Esophagus squamous epithelium (tissue), 5 donors: Measurements from ENCODE around the gene STARD8. TPM values are rescaled to one million over a fixed set of nuclear protein-coding genes. Genes with fewer than 3 reads are reported as not detected.

Experiments used
- DNase-seq: peaks from one replicate; lab custom pipeline; 2025; lab: John Stamatoyannopoulos, UW
- H3K27ac ChIP-seq, 4 donors: fragments of 200-600 bp; sonication (generic); one replicate each; pipeline ENCODE4 v1.5.1; 2016 to 2019; ENCODE audit warnings: mild to moderate bottlenecking in 1 of 4
- H3K27me3 ChIP-seq, 4 donors: fragments of 200-600 bp; sonication (generic); 1 replicate in 3 of 4; 2 replicates in 1 of 4; pipeline versions ENCODE4 v1.5.1 to v1.6.0; 2017 to 2021; ENCODE audit warnings: antibody characterized with exemption in 1 of 4
- H3K36me3 ChIP-seq, 3 donors: fragments of 200-600 bp; sonication (generic); one replicate each; pipeline ENCODE4 v1.5.1; 2016 to 2019
- H3K4me1 ChIP-seq, 3 donors: fragments of 200-600 bp; sonication (generic); one replicate each; pipeline ENCODE4 v1.5.1; 2017 to 2019
- H3K4me3 ChIP-seq, 4 donors: fragments of 200-600 bp; sonication (generic); 1 replicate in 3 of 4; 2 replicates in 1 of 4; pipeline ENCODE4 v1.5.1; 2016 to 2019; ENCODE audit warnings: mild to moderate bottlenecking in 2 of 4, moderate library complexity in 1 of 4
- H3K9me3 ChIP-seq, 3 donors: fragments of 200-600 bp; sonication (generic); one replicate each; pipeline ENCODE4 v1.5.1; 2016 to 2019
- POLR2A ChIP-seq, 4 donors: fragments of 450-650 bp; IDR thresholded peaks; one replicate each; pipeline ENCODE4 v1.6.1; 2017; ENCODE audit warnings: antibody characterized with exemption in 4 of 4, mild to moderate bottlenecking in 4 of 4, moderate library complexity in 3 of 4
- WGBS, 2 donors: methylation state at CpG; one replicate each; pipeline ENCODE4 v1.1.5; 2018; 5-methylcytosine and 5-hydroxymethylcytosine counted together
- intact Hi-C: fragments of 100-400 bp; cut with DNase I; formaldehyde crosslinking; loops from one replicate; pipeline ENCODE4 v1.15.0; 2022
- total RNA-seq, 4 donors: library from RNA; depleted of rRNA; stranded (reverse); fragments of >200 nt; gene quantifications; one replicate each; pipeline ENCODE4 v1.1.0, GENCODE V29; 2016
- TF ChIP-seq, protein P1 (sequence below), 6 experiments: fragments of 450-650 bp in 4 of 6; fragments of 200-600 bp in 2 of 6; sonication (generic) in 2 of 6; IDR thresholded peaks; one replicate each; pipeline ENCODE4 v1.5.1; 2016 to 2019; ENCODE audit warnings: antibody characterized with exemption in 6 of 6, mild to moderate bottlenecking in 4 of 6, moderate library complexity in 4 of 6
- donor health status: DM: yes; HTN: yes; CAD: no.

Gene STARD8
- total RNA-seq, 4 donors from 2014 or later: 0.95 to 9.9 (median 2.1) TPM

DNA sequence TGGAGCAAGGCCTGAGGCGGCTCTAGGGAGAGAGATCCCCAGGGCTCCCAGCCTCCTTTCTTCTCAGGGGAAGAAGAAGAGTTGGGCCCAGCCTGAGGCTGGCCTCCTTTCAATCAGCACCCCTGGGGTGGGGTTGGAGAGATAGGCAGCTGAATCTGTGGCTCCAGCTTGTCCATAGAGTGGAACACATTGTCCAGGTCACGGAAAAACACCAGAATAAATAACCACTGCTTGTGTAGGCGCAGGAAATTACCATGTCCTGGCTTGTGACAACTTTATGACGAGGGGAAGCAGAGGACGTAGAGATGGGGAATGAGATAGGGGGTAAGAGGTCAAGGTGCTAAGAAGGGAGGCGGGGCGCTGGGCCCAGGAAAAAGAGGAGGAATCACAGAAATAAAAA, 100.6 kb downstream of the STARD8 start:
- WGBS, 2 donors: 80 to 97% methylated on average over 5 to 6 of the region's 7 CpGs
- no peaks in the 10 kb centered on the region for H3K4me1 ChIP-seq
- H3K4me3 ChIP-seq: no peak overlapping the region
- H3K27me3 ChIP-seq: no peaks in the 10 kb centered on the region
- no peak for DNase-seq
- no peak for TF ChIP-seq POLR2A (IDR thresholded peaks at IDR 0.05)
- TF ChIP-seq, protein P1, sequence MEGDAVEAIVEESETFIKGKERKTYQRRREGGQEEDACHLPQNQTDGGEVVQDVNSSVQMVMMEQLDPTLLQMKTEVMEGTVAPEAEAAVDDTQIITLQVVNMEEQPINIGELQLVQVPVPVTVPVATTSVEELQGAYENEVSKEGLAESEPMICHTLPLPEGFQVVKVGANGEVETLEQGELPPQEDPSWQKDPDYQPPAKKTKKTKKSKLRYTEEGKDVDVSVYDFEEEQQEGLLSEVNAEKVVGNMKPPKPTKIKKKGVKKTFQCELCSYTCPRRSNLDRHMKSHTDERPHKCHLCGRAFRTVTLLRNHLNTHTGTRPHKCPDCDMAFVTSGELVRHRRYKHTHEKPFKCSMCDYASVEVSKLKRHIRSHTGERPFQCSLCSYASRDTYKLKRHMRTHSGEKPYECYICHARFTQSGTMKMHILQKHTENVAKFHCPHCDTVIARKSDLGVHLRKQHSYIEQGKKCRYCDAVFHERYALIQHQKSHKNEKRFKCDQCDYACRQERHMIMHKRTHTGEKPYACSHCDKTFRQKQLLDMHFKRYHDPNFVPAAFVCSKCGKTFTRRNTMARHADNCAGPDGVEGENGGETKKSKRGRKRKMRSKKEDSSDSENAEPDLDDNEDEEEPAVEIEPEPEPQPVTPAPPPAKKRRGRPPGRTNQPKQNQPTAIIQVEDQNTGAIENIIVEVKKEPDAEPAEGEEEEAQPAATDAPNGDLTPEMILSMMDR (IDR thresholded peaks at IDR 0.05): no peak
- intact Hi-C loops: loop anchor here (10.0 kb wide), 1 partner anchor 57 kb away; no protein-coding TSS in a partner anchor
- no peak overlapping the region for H3K27ac ChIP-seq
- H3K9me3 ChIP-seq: no peaks in the 10 kb centered on the region
- no peaks in the 10 kb centered on the region for H3K36me3 ChIP-seq

DNA sequence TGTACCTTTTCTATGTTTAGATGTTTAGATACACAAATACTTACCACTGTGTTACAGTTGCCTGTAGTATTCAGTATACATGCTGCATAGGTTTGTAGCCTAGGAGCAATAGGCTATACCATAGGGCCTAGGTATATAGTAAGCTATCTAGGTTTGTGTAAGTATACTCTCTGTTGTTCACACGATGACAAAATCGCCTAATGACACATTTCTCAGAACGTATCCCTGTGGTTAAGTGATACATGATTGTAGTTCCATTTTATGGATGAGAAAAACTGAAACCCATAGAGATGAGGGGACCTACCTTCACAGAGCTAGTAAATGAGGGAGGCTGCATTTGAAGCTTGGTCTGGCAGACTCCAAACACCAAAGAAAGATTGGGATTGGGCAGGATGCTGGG, 102.0 kb downstream of the STARD8 start:
- Histone ChIP-seq H3K9me3 (no peaks in the 10 kb centered on the region), H3K36me3 (no peaks in the 10 kb centered on the region), H3K4me3 (no peak overlapping the region), H3K27me3 (no peaks in the 10 kb centered on the region), H3K27ac (no peak overlapping the region), H3K4me1 (no peaks in the 10 kb centered on the region)
- DNase-seq: no peak
- 69 to 96% methylated on average over 3 of the region's 3 CpGs for WGBS, 2 donors
- intact Hi-C loops: loop anchor here (10.0 kb wide), 1 partner anchor 55 kb away; no protein-coding TSS in a partner anchor
- TF ChIP-seq, protein P1 (IDR thresholded peaks at IDR 0.05): no peak

DNA sequence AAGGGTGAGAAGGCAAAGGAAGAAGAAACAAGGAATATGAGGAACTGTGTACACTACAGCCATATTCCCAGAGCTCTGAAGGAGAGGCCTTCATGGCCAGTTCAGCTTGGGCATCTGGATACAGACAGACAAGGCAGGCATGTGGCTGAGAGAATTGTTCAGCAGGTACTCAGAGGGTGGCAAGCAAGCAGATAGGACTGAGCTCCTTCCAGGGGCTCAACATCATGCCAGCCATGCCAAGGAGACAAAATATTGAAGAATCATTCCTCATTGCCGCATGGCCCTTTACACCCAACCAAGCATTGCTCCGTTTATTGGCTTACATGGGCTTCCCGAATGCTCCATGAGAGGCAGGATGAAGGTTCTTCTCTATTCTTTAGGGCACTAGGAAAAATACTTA, 102.8 kb downstream of the STARD8 start:
- TF ChIP-seq, protein P1 (IDR thresholded peaks at IDR 0.05): no peak
- no peak for TF ChIP-seq POLR2A (IDR thresholded peaks at IDR 0.05)
- Histone ChIP-seq H3K4me1 (no peaks in the 10 kb centered on the region), H3K36me3 (no peaks in the 10 kb centered on the region), H3K4me3 (no peak overlapping the region), H3K9me3 (no peaks in the 10 kb centered on the region), H3K27ac (no peak overlapping the region), H3K27me3 (no peaks in the 10 kb centered on the region)
- intact Hi-C loops: no loop called here
- 85 to 95% methylated on average over 3 of the region's 3 CpGs for WGBS, 2 donors
- DNase-seq: no peak

DNA sequence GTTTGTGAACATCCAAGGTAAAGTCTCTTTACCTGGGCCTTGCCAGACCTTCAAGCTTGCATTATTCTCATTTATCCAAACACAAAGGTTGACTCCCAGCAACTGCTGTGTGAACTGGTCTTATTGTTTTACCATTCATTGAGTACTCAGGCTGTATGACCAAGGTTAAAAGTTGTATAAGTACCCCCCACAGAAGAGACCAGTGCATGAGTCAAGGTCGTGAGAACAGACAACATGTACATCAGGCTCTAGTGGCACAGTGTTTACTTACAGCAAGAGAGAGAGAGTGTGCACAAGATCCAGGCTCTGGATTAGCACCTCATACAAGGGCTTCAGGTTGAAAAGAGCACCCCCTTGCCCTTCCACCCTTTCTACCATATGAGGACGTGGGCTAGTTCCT, 103.9 kb downstream of the STARD8 start:
- Histone ChIP-seq H3K27me3 (no peaks in the 10 kb centered on the region), H3K4me1 (no peaks in the 10 kb centered on the region), H3K27ac (no peak overlapping the region), H3K4me3 (no peak overlapping the region), H3K9me3 (no peaks in the 10 kb centered on the region), H3K36me3 (no peaks in the 10 kb centered on the region)
- no peak for DNase-seq
- intact Hi-C loops: no loop called here
- TF ChIP-seq, protein P1 (IDR thresholded peaks at IDR 0.05): no peak
- TF ChIP-seq POLR2A (IDR thresholded peaks at IDR 0.05): no peak
- whole genome bisulfite sequencing, 2 donors: 42 to 50% methylated on average over 1 to 2 of the region's 2 CpGs

DNA sequence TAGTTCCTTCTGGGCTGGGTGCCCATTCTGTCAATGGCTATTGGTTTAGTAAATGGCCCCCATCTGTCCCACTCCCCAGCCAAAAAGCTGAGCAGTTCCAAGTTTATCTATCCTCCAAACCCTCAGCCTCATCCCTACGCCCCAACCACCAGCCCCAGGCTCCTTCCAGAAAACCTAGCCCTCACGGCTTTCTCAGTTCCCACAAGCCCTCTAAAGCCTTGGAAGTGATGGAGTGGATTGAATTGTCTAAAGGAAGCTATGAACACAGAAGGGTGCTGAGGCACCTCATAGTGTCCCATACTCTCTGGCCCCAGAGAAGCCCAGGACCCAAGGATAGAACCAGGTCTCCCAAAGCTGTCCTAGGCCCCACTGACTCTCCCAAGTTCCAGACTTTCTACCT, 105.8 kb downstream of the STARD8 start:
- WGBS, 2 donors: 61% methylated on average over 2 of the region's 2 CpGs; no CpG with 5 or more reads in 1 of the 2 donors
- no peak overlapping the region for H3K27ac ChIP-seq
- DNase-seq: no peak

More for the DNA sequence above, 105.8 kb downstream of the STARD8 start:
- no peaks in the 10 kb centered on the region for H3K36me3 ChIP-seq
- no peaks in the 10 kb centered on the region for H3K27me3 ChIP-seq
- TF ChIP-seq, protein P1 (IDR thresholded peaks at IDR 0.05): no peak
- TF ChIP-seq POLR2A (IDR thresholded peaks at IDR 0.05): no peak
- no peaks in the 10 kb centered on the region for H3K4me1 ChIP-seq
- H3K4me3 ChIP-seq: no peak overlapping the region
- intact Hi-C loops: no loop called here
- no peaks in the 10 kb centered on the region for H3K9me3 ChIP-seq
